Measurements from ENCODE around the gene HIVEP1. TPM values are rescaled to one million over a fixed set of nuclear protein-coding genes. Genes with fewer than 3 reads are reported as not detected.

HIVEP1 gene
- total RNA-seq, 1 donor from 2014 or later: 48.9 TPM

- H3K27me3 Mint-ChIP-seq (ENCODE audit: low read depth, unreplicated experiment): no peaks in the 10 kb centered on the region
- peaks cover 2% of the 10 kb centered on the region for H3K9me3 Mint-ChIP-seq (ENCODE audit: unreplicated experiment)
- Histone ChIP-seq H4K20me1 (ENCODE audit: insufficient read depth, low read length) (no peaks in the 10 kb centered on the region), H3K79me2 (ENCODE audit: insufficient read depth, low read length) (no peaks in the 10 kb centered on the region), H2AFZ (ENCODE audit: low read depth, low read length) (no peak overlapping the region), H3K27ac (ENCODE audit: low read depth, low read length) (no peak overlapping the region), H3K36me3 (ENCODE audit: insufficient read depth, low read length) (no peaks in the 10 kb centered on the region), H3K9me3 (ENCODE audit: insufficient read depth, low read depth, low read length) (no peaks in the 10 kb centered on the region), H3K4me1 (ENCODE audit: insufficient read depth, low read length) (peaks cover 28% of the 10 kb centered on the region), H3K9ac (ENCODE audit: low read length) (no peak overlapping the region), H3K4me3 (ENCODE audit: insufficient read depth, low read depth, low read length) (no peak overlapping the region), H3K4me2 (ENCODE audit: low read length) (peak overlapping the region; percentile 66), H3K27me3 (ENCODE audit: insufficient read depth, low read length) (no peaks in the 10 kb centered on the region)
- no peak overlapping the region for H3K27ac Mint-ChIP-seq (ENCODE audit: unreplicated experiment)
- peaks cover 27% of the 10 kb centered on the region for H3K4me1 Mint-ChIP-seq (ENCODE audit: low read depth, unreplicated experiment)
- no peak for DNase-seq (ENCODE audit: low read depth)
- FAIRE-seq: peak; percentile 50
- no peak for TF ChIP-seq EZH2 (IDR thresholded peaks at IDR 0.05; ENCODE audit: insufficient read depth, low read length)
- TF ChIP-seq, protein P1, sequence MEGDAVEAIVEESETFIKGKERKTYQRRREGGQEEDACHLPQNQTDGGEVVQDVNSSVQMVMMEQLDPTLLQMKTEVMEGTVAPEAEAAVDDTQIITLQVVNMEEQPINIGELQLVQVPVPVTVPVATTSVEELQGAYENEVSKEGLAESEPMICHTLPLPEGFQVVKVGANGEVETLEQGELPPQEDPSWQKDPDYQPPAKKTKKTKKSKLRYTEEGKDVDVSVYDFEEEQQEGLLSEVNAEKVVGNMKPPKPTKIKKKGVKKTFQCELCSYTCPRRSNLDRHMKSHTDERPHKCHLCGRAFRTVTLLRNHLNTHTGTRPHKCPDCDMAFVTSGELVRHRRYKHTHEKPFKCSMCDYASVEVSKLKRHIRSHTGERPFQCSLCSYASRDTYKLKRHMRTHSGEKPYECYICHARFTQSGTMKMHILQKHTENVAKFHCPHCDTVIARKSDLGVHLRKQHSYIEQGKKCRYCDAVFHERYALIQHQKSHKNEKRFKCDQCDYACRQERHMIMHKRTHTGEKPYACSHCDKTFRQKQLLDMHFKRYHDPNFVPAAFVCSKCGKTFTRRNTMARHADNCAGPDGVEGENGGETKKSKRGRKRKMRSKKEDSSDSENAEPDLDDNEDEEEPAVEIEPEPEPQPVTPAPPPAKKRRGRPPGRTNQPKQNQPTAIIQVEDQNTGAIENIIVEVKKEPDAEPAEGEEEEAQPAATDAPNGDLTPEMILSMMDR (IDR thresholded peaks at IDR 0.05; ENCODE audit: insufficient read depth, low read depth, low read length): no peak
- no peak overlapping the region for H3K4me3 Mint-ChIP-seq (ENCODE audit: unreplicated experiment)
- no peaks in the 10 kb centered on the region for H3K36me3 Mint-ChIP-seq (ENCODE audit: low read depth, unreplicated experiment)
Measured at GRCh38 chr6:11968241-11968806, 43.8 kb upstream of the HIVEP1 start.

DNA sequence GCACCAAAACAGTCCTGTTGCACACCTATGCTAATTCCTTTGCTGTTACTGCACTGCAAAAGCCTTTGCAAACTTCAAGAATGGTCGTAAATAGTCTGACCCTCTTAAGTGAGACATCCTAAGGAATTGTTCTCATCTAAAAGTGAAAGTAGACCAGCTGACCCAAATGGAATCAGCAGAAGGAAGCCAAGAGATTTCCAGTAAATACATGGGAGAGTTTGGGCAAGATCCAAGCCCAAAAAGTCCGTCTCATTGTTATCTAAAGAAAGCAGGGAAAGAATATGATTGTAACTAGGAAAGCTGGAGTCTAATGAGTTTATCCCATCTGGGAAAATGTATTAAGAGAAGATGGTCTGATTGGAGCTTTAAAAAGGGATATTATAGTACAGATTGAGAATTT is 43.0 kb upstream of the HIVEP1 start:
- H3K27ac Mint-ChIP-seq (ENCODE audit: unreplicated experiment): peak overlapping the region; percentile 15
- H3K9me3 Mint-ChIP-seq (ENCODE audit: unreplicated experiment): peaks cover 2% of the 10 kb centered on the region
- FAIRE-seq (no peak), DNase-seq (ENCODE audit: low read depth) (peak; percentile 87)
- H3K4me1 ChIP-seq (ENCODE audit: insufficient read depth, low read length): peaks cover 34% of the 10 kb centered on the region
- peak overlapping the region; percentile 50 for H2AFZ ChIP-seq (ENCODE audit: low read depth, low read length)
- H3K36me3 Mint-ChIP-seq (ENCODE audit: low read depth, unreplicated experiment): no peaks in the 10 kb centered on the region
- TF ChIP-seq EZH2 (IDR thresholded peaks at IDR 0.05; ENCODE audit: insufficient read depth, low read length): no peak
- TF ChIP-seq, protein P1 (IDR thresholded peaks at IDR 0.05; ENCODE audit: insufficient read depth, low read depth, low read length): no peak
- H3K27me3 Mint-ChIP-seq (ENCODE audit: low read depth, unreplicated experiment): no peaks in the 10 kb centered on the region
- H3K9ac ChIP-seq (ENCODE audit: low read length): no peak overlapping the region
- H3K27ac ChIP-seq (ENCODE audit: low read depth, low read length): peak overlapping the region; percentile 25
- no peaks in the 10 kb centered on the region for H4K20me1 ChIP-seq (ENCODE audit: insufficient read depth, low read length)
- peak overlapping the region; percentile 66 for H3K4me2 ChIP-seq (ENCODE audit: low read length)
- H3K4me3 ChIP-seq (ENCODE audit: insufficient read depth, low read depth, low read length): no peak overlapping the region
- H3K4me3 Mint-ChIP-seq (ENCODE audit: unreplicated experiment): no peak overlapping the region
- no peaks in the 10 kb centered on the region for H3K9me3 ChIP-seq (ENCODE audit: insufficient read depth, low read depth, low read length)
- no peaks in the 10 kb centered on the region for H3K36me3 ChIP-seq (ENCODE audit: insufficient read depth, low read length)
- no peaks in the 10 kb centered on the region for H3K79me2 ChIP-seq (ENCODE audit: insufficient read depth, low read length)
- H3K4me1 Mint-ChIP-seq (ENCODE audit: low read depth, unreplicated experiment): peaks cover 35% of the 10 kb centered on the region
- H3K27me3 ChIP-seq (ENCODE audit: insufficient read depth, low read length): no peaks in the 10 kb centered on the region

DNA sequence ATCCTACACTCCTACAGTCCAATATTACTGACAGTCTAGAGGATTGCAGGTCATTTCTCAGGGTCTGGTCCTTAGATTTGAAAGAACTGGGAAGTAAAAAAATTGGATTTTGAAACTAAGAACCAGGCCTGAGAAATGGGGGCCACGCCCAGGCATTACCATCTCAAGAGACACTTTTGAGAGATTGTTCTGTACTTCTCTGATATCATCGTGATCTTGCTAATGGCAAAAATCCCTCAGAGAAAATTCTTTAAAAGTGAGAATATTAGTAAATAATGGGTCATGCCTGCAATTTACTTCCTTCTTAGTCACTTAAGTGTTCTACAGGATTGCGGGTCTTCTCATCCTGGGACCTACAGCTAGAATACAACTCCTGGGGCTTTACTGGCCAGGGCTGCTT is 42.0 kb upstream of the HIVEP1 start:
- no peaks in the 10 kb centered on the region for H3K36me3 Mint-ChIP-seq (ENCODE audit: low read depth, unreplicated experiment)
- Histone ChIP-seq H3K27me3 (ENCODE audit: insufficient read depth, low read length) (no peaks in the 10 kb centered on the region), H3K9ac (ENCODE audit: low read length) (no peak overlapping the region), H3K79me2 (ENCODE audit: insufficient read depth, low read length) (no peaks in the 10 kb centered on the region), H4K20me1 (ENCODE audit: insufficient read depth, low read length) (no peaks in the 10 kb centered on the region), H2AFZ (ENCODE audit: low read depth, low read length) (no peak overlapping the region), H3K4me1 (ENCODE audit: insufficient read depth, low read length) (peaks cover 42% of the 10 kb centered on the region), H3K4me2 (ENCODE audit: low read length) (no peak overlapping the region), H3K27ac (ENCODE audit: low read depth, low read length) (peak overlapping the region; percentile 33), H3K4me3 (ENCODE audit: insufficient read depth, low read depth, low read length) (no peak overlapping the region), H3K36me3 (ENCODE audit: insufficient read depth, low read length) (no peaks in the 10 kb centered on the region), H3K9me3 (ENCODE audit: insufficient read depth, low read depth, low read length) (no peaks in the 10 kb centered on the region)
- DNase-seq (ENCODE audit: low read depth) (no peak), FAIRE-seq (no peak)
- H3K9me3 Mint-ChIP-seq (ENCODE audit: unreplicated experiment): no peaks in the 10 kb centered on the region
- TF ChIP-seq, protein P1 (IDR thresholded peaks at IDR 0.05; ENCODE audit: insufficient read depth, low read depth, low read length): no peak
- no peak for TF ChIP-seq EZH2 (IDR thresholded peaks at IDR 0.05; ENCODE audit: insufficient read depth, low read length)
- H3K4me3 Mint-ChIP-seq (ENCODE audit: unreplicated experiment): no peak overlapping the region
- H3K27ac Mint-ChIP-seq (ENCODE audit: unreplicated experiment): peak overlapping the region; percentile 41
- peaks cover 41% of the 10 kb centered on the region for H3K4me1 Mint-ChIP-seq (ENCODE audit: low read depth, unreplicated experiment)
- no peaks in the 10 kb centered on the region for H3K27me3 Mint-ChIP-seq (ENCODE audit: low read depth, unreplicated experiment)
